ENCODE results near the gene LPO.

Gene LPO

GRCh38 chr17:58219007-58219788, 19.2 kb upstream of the LPO start, which contains the start of gene MKS1:
TSS of gene MKS1 (minus strand) at chr17:58219255. CDS start at chr17:58219230, 25 bp downstream.
- peak within 1 kb of the TSS; percentile 98 for H2AFZ ChIP-seq (ENCODE audit: low read depth, low read length)
- ATAC-seq (ENCODE audit: insufficient read depth, low read depth) (peak; percentile 99), DNase-seq (peak; percentile 96)
- TF ChIP-seq CTCF (IDR thresholded peaks at IDR 0.05; ENCODE audit: borderline replicate concordance, extremely low read depth, low read length, poor library complexity, severe bottlenecking) (peak; percentile 78), EZH2 (IDR thresholded peaks at IDR 0.05; ENCODE audit: borderline replicate concordance, low read depth, low read length, severe bottlenecking) (no peak)
- H3K36me3 ChIP-seq (ENCODE audit: insufficient read depth, low read length): peaks cover 9% of the 10 kb centered on the region; the same call in 1 of the 2 replicates
- no peaks in the 10 kb centered on the region for H3K27me3 ChIP-seq (ENCODE audit: insufficient read depth, low read length, poor library complexity)
- H3K9ac ChIP-seq (ENCODE audit: low read depth, low read length): peak within 1 kb of the TSS; percentile 67
- H3K79me2 ChIP-seq (ENCODE audit: insufficient read depth, low read length): 0 out of 2 replicates have a peak, but pooled peaks cover 5% of the 10 kb centered on the region
- no peaks in the 10 kb centered on the region for H4K20me1 ChIP-seq (ENCODE audit: insufficient read depth, low read length)
- H3K9me3 ChIP-seq (ENCODE audit: insufficient read depth, low read length, severe bottlenecking): no peaks in the 10 kb centered on the region
- H3K4me1 ChIP-seq (ENCODE audit: insufficient read depth, low read length): peaks cover 21% of the 10 kb centered on the region
- H3K27ac ChIP-seq (ENCODE audit: low read length): peak within 1 kb of the TSS; percentile 72
- H3K4me3 ChIP-seq (ENCODE audit: low read depth in 1 of 2, low read length in 2 of 2): peak within 1 kb of the TSS; percentile 44 to 75; a peak in 3 of 4 replicates
- peak within 1 kb of the TSS; percentile 88 for H3K4me2 ChIP-seq (ENCODE audit: insufficient read depth, low read length)

DNA sequence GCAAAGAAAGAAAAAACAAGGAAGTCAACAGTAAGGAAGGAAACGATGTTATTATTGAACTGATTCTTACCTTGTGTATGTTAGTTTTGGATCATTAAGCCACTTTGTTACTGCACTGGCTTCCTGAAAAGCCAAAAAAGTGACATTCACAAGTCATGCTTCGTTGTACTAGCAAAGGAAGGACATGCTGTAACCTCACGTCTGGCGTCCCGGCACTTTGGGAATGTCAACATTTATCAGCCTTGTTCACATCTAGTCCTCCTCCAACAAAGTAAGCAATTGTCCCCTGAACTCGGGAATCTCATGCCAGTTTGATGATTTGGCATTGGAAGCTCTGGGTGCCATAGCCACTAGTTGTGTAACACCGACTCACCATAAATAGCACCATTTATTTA, 18.6 kb upstream of the LPO start:
- H3K27ac ChIP-seq (ENCODE audit: low read length): peak overlapping the region; percentile 72
- ATAC-seq (ENCODE audit: insufficient read depth, low read depth) (no peak), DNase-seq (no peak)
- H3K4me3 ChIP-seq (ENCODE audit: low read depth in 1 of 2, low read length in 2 of 2): peak overlapping the region; percentile 20 to 75; a peak in 3 of 4 replicates
- no peak for TF ChIP-seq EZH2 (IDR thresholded peaks at IDR 0.05; ENCODE audit: borderline replicate concordance, low read depth, low read length, severe bottlenecking)
- no peak for TF ChIP-seq CTCF (IDR thresholded peaks at IDR 0.05; ENCODE audit: borderline replicate concordance, extremely low read depth, low read length, poor library complexity, severe bottlenecking)
- peak overlapping the region; percentile 88 for H3K4me2 ChIP-seq (ENCODE audit: insufficient read depth, low read length)
- peak overlapping the region; percentile 98 for H2AFZ ChIP-seq (ENCODE audit: low read depth, low read length)
- peaks cover 21% of the 10 kb centered on the region for H3K4me1 ChIP-seq (ENCODE audit: insufficient read depth, low read length)
- peak overlapping the region; percentile 67 for H3K9ac ChIP-seq (ENCODE audit: low read depth, low read length)
- H3K79me2 ChIP-seq (ENCODE audit: insufficient read depth, low read length): 0 out of 2 replicates have a peak, but pooled peaks cover 5% of the 10 kb centered on the region
- no peaks in the 10 kb centered on the region for H4K20me1 ChIP-seq (ENCODE audit: insufficient read depth, low read length)
- peaks cover 4% of the 10 kb centered on the region for H3K27me3 ChIP-seq (ENCODE audit: insufficient read depth, low read length, poor library complexity)
- peaks cover 9% of the 10 kb centered on the region; the same call in 1 of the 2 replicates for H3K36me3 ChIP-seq (ENCODE audit: insufficient read depth, low read length)
- no peaks in the 10 kb centered on the region for H3K9me3 ChIP-seq (ENCODE audit: insufficient read depth, low read length, severe bottlenecking)

DNA sequence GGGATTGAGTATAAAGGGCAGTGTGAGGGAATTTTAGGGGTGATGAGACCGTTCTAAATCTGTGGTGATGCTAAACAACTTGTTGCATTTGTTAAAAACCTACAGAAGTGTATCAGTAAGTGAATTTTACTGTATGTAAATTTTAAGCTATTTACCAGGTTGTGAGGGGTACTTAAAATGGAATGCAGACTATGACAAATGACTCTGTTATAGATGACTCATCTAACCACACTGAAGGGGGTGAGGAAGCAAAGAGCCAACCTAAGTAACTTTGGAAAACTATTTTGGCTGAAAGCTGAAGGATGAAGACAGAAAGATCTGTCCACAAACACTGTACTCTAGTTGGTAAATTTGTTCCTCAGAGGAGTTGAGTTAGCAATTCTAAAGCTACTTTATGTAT, 14.1 kb upstream of the LPO start:
- Histone ChIP-seq H3K9me3 (ENCODE audit: insufficient read depth, low read length, severe bottlenecking) (no peaks in the 10 kb centered on the region), H3K4me1 (ENCODE audit: insufficient read depth, low read length) (peaks cover 8% of the 10 kb centered on the region), H4K20me1 (ENCODE audit: insufficient read depth, low read length) (no peaks in the 10 kb centered on the region), H3K4me3 (ENCODE audit: low read depth in 1 of 2, low read length in 2 of 2) (no peak overlapping the region), H3K36me3 (ENCODE audit: insufficient read depth, low read length) (no peaks in the 10 kb centered on the region), H3K4me2 (ENCODE audit: insufficient read depth, low read length) (no peak overlapping the region), H3K27ac (ENCODE audit: low read length) (no peak overlapping the region), H3K79me2 (ENCODE audit: insufficient read depth, low read length) (no peaks in the 10 kb centered on the region), H3K9ac (ENCODE audit: low read depth, low read length) (no peak overlapping the region), H2AFZ (ENCODE audit: low read depth, low read length) (no peak overlapping the region), H3K27me3 (ENCODE audit: insufficient read depth, low read length, poor library complexity) (peaks cover 9% of the 10 kb centered on the region)
- DNase-seq (no peak), ATAC-seq (ENCODE audit: insufficient read depth, low read depth) (no peak)
- no peak for TF ChIP-seq EZH2 (IDR thresholded peaks at IDR 0.05; ENCODE audit: borderline replicate concordance, low read depth, low read length, severe bottlenecking)

GRCh38 chr17:58227733-58228132, 10.7 kb upstream of the LPO start:
- DNase-seq (no peak), ATAC-seq (ENCODE audit: insufficient read depth, low read depth) (no peak)
- Histone ChIP-seq H3K27ac (ENCODE audit: low read length) (no peak overlapping the region), H3K9me3 (ENCODE audit: insufficient read depth, low read length, severe bottlenecking) (no peaks in the 10 kb centered on the region), H3K36me3 (ENCODE audit: insufficient read depth, low read length) (no peaks in the 10 kb centered on the region), H3K4me3 (ENCODE audit: low read depth in 1 of 2, low read length in 2 of 2) (no peak overlapping the region), H3K9ac (ENCODE audit: low read depth, low read length) (no peak overlapping the region), H3K4me1 (ENCODE audit: insufficient read depth, low read length) (no peaks in the 10 kb centered on the region), H3K4me2 (ENCODE audit: insufficient read depth, low read length) (no peak overlapping the region), H2AFZ (ENCODE audit: low read depth, low read length) (no peak overlapping the region), H3K27me3 (ENCODE audit: insufficient read depth, low read length, poor library complexity) (peaks cover 24% of the 10 kb centered on the region), H3K79me2 (ENCODE audit: insufficient read depth, low read length) (no peaks in the 10 kb centered on the region), H4K20me1 (ENCODE audit: insufficient read depth, low read length) (no peaks in the 10 kb centered on the region)
- TF ChIP-seq CTCF (IDR thresholded peaks at IDR 0.05; ENCODE audit: borderline replicate concordance, extremely low read depth, low read length, poor library complexity, severe bottlenecking): no peak
- no peak for TF ChIP-seq EZH2 (IDR thresholded peaks at IDR 0.05; ENCODE audit: borderline replicate concordance, low read depth, low read length, severe bottlenecking)
